ENCODE measurements around the gene TMX2. TPM values are rescaled to one million over a fixed set of nuclear protein-coding genes. Genes with fewer than 3 reads are reported as not detected.
A peak's percentile ranks its signal among the peaks of the same experiment; 100 is the strongest.

TMX2 gene
- total RNA-seq, 1 experiment from 2014 or later = 91.3 TPM

GRCh38 chr11:57741132-57742086 is 29.0 kb downstream of the TMX2 start, which contains the start of gene SELENOH:
Gene SELENOH, plus strand, starts transcription at chr11:57741491. Its CDS starts 105 bp downstream, at chr11:57741596.
- Mint-ChIP-seq H3K27me3 (ENCODE audit: low read depth) (no peaks in the 10 kb centered on the region; the same call in 1 of the 2 replicates), H3K27ac (peak within 1 kb of the TSS; percentile 98 to 99 (median 99)), H3K36me3 (ENCODE audit: insufficient read depth in 1 of 3, low read depth in 3 of 3) (peaks cover 37 to 68% (median 62%) of the 10 kb centered on the region in 3 experiments), H3K9me3 (no peaks in the 10 kb centered on the region), H3K4me1 (peaks cover 11 to 15% of the 10 kb centered on the region in 2 experiments), H3K4me3 (peak within 1 kb of the TSS; percentile 94 to 96)
- no peak within 1 kb of the TSS for H3T11ph ChIP-seq (ENCODE audit: low read length)
- no peak within 1 kb of the TSS for H3K56ac ChIP-seq (ENCODE audit: insufficient read length, low read depth, low read length)
- no peak within 1 kb of the TSS for H3K23ac ChIP-seq (ENCODE audit: insufficient read length, low read depth, low read length)
- TF ChIP-seq, protein P1, sequence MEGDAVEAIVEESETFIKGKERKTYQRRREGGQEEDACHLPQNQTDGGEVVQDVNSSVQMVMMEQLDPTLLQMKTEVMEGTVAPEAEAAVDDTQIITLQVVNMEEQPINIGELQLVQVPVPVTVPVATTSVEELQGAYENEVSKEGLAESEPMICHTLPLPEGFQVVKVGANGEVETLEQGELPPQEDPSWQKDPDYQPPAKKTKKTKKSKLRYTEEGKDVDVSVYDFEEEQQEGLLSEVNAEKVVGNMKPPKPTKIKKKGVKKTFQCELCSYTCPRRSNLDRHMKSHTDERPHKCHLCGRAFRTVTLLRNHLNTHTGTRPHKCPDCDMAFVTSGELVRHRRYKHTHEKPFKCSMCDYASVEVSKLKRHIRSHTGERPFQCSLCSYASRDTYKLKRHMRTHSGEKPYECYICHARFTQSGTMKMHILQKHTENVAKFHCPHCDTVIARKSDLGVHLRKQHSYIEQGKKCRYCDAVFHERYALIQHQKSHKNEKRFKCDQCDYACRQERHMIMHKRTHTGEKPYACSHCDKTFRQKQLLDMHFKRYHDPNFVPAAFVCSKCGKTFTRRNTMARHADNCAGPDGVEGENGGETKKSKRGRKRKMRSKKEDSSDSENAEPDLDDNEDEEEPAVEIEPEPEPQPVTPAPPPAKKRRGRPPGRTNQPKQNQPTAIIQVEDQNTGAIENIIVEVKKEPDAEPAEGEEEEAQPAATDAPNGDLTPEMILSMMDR (conservative IDR thresholded peaks at IDR 0.05) = no peak
- no peak within 1 kb of the TSS for H2BK20ac ChIP-seq (ENCODE audit: low read depth, low read length, poor library complexity, severe bottlenecking)
- peaks cover 3% of the 10 kb centered on the region for H4K20me1 ChIP-seq (ENCODE audit: control insufficient read depth, insufficient read depth, insufficient read length)
- no peak within 1 kb of the TSS for H4K91ac ChIP-seq (ENCODE audit: insufficient read length, low read depth, low read length)
- no peak within 1 kb of the TSS for H3K4ac ChIP-seq (ENCODE audit: low read depth, low read length)
- H2AFZ ChIP-seq (ENCODE audit: low read length) = no peak within 1 kb of the TSS
- peak within 1 kb of the TSS; percentile 94 for H3K9ac ChIP-seq (ENCODE audit: extremely low read depth, insufficient read length, low read length)
- peak; percentile 99 for DNase-seq
- H4K8ac ChIP-seq (replicated peaks; ENCODE audit: insufficient read length, low read depth, low read length) = no peak within 1 kb of the TSS
- H3K18ac ChIP-seq (ENCODE audit: insufficient read length, low read depth, low read length) = peak within 1 kb of the TSS; percentile 84
- H2BK120ac ChIP-seq (ENCODE audit: low read depth, low read length, poor library complexity, severe bottlenecking) = peak within 1 kb of the TSS; percentile 28
- H3K9me3 ChIP-seq (ENCODE audit: control insufficient read depth, low read depth, low read length) = no peaks in the 10 kb centered on the region
- H3K14ac ChIP-seq (ENCODE audit: insufficient read depth, low read length) = peak within 1 kb of the TSS; percentile 77
- H3K27ac ChIP-seq (ENCODE audit: insufficient read length, low read depth, low read length) = peak within 1 kb of the TSS; percentile 48
- peaks cover 6% of the 10 kb centered on the region for H3K23me2 ChIP-seq (ENCODE audit: insufficient read length, low read depth, low read length, poor library complexity, severe bottlenecking)
- no peak within 1 kb of the TSS for H2BK15ac ChIP-seq (ENCODE audit: low read depth, low read length)
- H3K79me2 ChIP-seq (ENCODE audit: insufficient read depth, low read length) = peaks cover 5% of the 10 kb centered on the region; the same call in 1 of the 2 replicates
- H4K5ac ChIP-seq (ENCODE audit: insufficient read length, low read depth, low read length) = no peak within 1 kb of the TSS
- no peaks in the 10 kb centered on the region for H3K4me1 ChIP-seq (ENCODE audit: insufficient read depth, low read length)
- H2AK5ac ChIP-seq (ENCODE audit: insufficient read length, low read length) = no peak within 1 kb of the TSS
- no peaks in the 10 kb centered on the region for H3K27me3 ChIP-seq (ENCODE audit: insufficient read depth, low read length)
- no peak within 1 kb of the TSS for H2BK12ac ChIP-seq (ENCODE audit: insufficient read length, low read depth, low read length)
- H3K79me1 ChIP-seq (ENCODE audit: insufficient read depth, low read depth, low read length, poor library complexity, severe bottlenecking) = peaks cover 3% of the 10 kb centered on the region
- no peak within 1 kb of the TSS for H2BK5ac ChIP-seq (ENCODE audit: insufficient read length, low read length)
- peak within 1 kb of the TSS; percentile 90 for H3K4me2 ChIP-seq (ENCODE audit: insufficient read depth, insufficient read length, low read length)
- WGBS (ENCODE audit: extremely low coverage, insufficient read length, low lambda C conversion rate) = no CpG with 5 or more reads among the region's 75 CpGs

All from H9 (cell line).